Brain pericyte (primary cell): ENCODE measurements around the gene SERPINB6.
A peak's percentile ranks its signal among the peaks of the same experiment; 100 is the strongest.
"Not testable (repeated sequence)": the region's sequence is repeated elsewhere in the genome, so short reads cannot be mapped to it uniquely, and the experiment has no call there.

Experiments
- DNase-seq: peaks from one replicate; pipeline ENCODE4 v3.0.0-alpha.2; 2012; ENCODE audit warnings: low read depth, low spot score

SERPINB6 gene

GRCh38 chr6:2939315-2940009 lies 31.9 kb downstream of the SERPINB6 start:
- DNase-seq: no peak

GRCh38 chr6:2938632-2939083 lies 32.7 kb downstream of the SERPINB6 start:
- DNase-seq: no peak

GRCh38 chr6:2938004-2938631 lies 33.2 kb downstream of the SERPINB6 start:
- DNase-seq: no peak

- no peak for DNase-seq
Observed at GRCh38 chr6:2937627-2938003, 33.8 kb downstream of the SERPINB6 start.

- no peak for DNase-seq
Observed at GRCh38 chr6:2935566-2936291, 35.6 kb downstream of the SERPINB6 start.

GRCh38 chr6:2934057-2934456 lies 37.3 kb downstream of the SERPINB6 start:
- DNase-seq: no peak

GRCh38 chr6:2932911-2933310 lies 38.5 kb downstream of the SERPINB6 start:
- not testable (repeated sequence) for DNase-seq

- DNase-seq: peak; percentile 25
Observed at GRCh38 chr6:2931970-2932748, 39.2 kb downstream of the SERPINB6 start.

GRCh38 chr6:2931055-2931454 lies 40.3 kb downstream of the SERPINB6 start:
- no peak for DNase-seq

- not testable (repeated sequence) for DNase-seq
Observed at GRCh38 chr6:2927931-2928330, 43.4 kb downstream of the SERPINB6 start.

- DNase-seq: not testable (repeated sequence)
Observed at GRCh38 chr6:2925842-2926747, 45.3 kb downstream of the SERPINB6 start.

GRCh38 chr6:2921520-2922115 lies 49.7 kb downstream of the SERPINB6 start:
- no peak for DNase-seq

- DNase-seq: no peak
Observed at GRCh38 chr6:2920671-2921112, 50.7 kb downstream of the SERPINB6 start.

- no peak for DNase-seq
Observed at GRCh38 chr6:2919886-2920285, 51.5 kb downstream of the SERPINB6 start.

- DNase-seq: no peak
Observed at GRCh38 chr6:2919401-2919800, 52.0 kb downstream of the SERPINB6 start.

GRCh38 chr6:2918936-2919335 lies 52.4 kb downstream of the SERPINB6 start:
- no peak for DNase-seq

- DNase-seq: no peak
Observed at GRCh38 chr6:2917801-2918445, 53.4 kb downstream of the SERPINB6 start.

- no peak for DNase-seq
Observed at GRCh38 chr6:2917065-2917464, 54.3 kb downstream of the SERPINB6 start.

GRCh38 chr6:2916158-2916925 lies 55.0 kb downstream of the SERPINB6 start:
- DNase-seq: no peak
